OCI-LY7 (cell line): ENCODE results near the gene ZMYND8.

Experiments used
- EZH2phosphoT487 ChIP-seq: fragments of 200-600 bp; sonication (generic); IDR thresholded peaks from 2 replicates; pipeline ENCODE4 v1.6.1; 2018; ENCODE audit warnings: low read depth, borderline replicate concordance, mild to moderate bottlenecking, mixed run types, antibody characterized with exemption, low read length, moderate library complexity, mixed read lengths
- TF ChIP-seq, protein P1 (sequence below): fragments of 200-600 bp; sonication (generic); conservative IDR thresholded peaks from 2 replicates; pipeline ENCODE4 v1.5.1; 2014; ENCODE audit warnings: mild to moderate bottlenecking, antibody characterized with exemption, low read length, moderate library complexity, mixed read lengths

DNA sequence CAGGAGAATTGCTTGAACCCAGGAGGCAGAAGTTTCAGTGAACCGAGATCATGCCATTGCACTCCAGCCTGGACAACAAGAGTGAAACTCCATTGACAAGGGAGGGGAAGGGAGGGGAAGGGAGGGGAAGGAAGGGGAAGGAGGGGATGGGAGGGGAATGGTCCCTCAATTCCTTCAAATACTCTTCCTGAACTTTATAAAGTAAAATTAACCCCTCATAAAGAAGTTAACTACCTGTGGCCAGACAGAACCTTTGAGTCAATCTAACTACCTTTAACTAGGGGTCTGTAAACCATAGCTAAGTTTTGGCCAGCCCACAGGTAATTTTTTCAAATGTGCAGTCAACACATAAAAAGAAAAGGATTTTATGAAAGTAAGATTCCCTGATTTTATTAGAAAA lies 131.0 kb downstream of the ZMYND8 start:
- TF ChIP-seq, protein P1, sequence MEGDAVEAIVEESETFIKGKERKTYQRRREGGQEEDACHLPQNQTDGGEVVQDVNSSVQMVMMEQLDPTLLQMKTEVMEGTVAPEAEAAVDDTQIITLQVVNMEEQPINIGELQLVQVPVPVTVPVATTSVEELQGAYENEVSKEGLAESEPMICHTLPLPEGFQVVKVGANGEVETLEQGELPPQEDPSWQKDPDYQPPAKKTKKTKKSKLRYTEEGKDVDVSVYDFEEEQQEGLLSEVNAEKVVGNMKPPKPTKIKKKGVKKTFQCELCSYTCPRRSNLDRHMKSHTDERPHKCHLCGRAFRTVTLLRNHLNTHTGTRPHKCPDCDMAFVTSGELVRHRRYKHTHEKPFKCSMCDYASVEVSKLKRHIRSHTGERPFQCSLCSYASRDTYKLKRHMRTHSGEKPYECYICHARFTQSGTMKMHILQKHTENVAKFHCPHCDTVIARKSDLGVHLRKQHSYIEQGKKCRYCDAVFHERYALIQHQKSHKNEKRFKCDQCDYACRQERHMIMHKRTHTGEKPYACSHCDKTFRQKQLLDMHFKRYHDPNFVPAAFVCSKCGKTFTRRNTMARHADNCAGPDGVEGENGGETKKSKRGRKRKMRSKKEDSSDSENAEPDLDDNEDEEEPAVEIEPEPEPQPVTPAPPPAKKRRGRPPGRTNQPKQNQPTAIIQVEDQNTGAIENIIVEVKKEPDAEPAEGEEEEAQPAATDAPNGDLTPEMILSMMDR = no peak
- TF ChIP-seq EZH2phosphoT487 = no peak
